Measurements from ENCODE around the gene BANK1.

DNA sequence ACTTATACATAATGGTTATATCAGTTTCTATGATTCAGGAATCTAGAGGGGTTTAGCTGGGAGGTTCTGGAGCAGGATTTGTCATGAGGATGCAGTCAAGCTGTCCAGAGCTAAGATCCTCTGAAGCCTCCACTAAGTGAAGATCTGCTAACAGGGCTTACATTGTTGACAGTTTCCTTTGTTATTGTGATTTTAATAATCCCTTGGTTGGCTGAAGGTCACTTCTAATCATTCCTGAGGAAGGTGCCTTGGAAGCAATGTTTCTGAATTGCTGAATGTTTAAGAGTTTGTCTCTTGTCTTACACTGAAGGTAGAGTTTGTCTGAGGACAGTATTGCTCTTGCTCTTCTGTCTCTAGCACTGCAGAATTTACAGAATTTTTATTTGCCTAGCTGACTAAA, 41.3 kb downstream of the BANK1 start:
- TF ChIP-seq, protein P1, sequence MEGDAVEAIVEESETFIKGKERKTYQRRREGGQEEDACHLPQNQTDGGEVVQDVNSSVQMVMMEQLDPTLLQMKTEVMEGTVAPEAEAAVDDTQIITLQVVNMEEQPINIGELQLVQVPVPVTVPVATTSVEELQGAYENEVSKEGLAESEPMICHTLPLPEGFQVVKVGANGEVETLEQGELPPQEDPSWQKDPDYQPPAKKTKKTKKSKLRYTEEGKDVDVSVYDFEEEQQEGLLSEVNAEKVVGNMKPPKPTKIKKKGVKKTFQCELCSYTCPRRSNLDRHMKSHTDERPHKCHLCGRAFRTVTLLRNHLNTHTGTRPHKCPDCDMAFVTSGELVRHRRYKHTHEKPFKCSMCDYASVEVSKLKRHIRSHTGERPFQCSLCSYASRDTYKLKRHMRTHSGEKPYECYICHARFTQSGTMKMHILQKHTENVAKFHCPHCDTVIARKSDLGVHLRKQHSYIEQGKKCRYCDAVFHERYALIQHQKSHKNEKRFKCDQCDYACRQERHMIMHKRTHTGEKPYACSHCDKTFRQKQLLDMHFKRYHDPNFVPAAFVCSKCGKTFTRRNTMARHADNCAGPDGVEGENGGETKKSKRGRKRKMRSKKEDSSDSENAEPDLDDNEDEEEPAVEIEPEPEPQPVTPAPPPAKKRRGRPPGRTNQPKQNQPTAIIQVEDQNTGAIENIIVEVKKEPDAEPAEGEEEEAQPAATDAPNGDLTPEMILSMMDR (IDR thresholded peaks at IDR 0.05): no peak
- TF ChIP-seq ZFX (IDR thresholded peaks at IDR 0.05; ENCODE audit: borderline replicate concordance): no peak

Data from 22Rv1 (cell line).